Neural progenitor cell (in vitro differentiated cells): ENCODE measurements around the gene PUM2. TPM values are rescaled to one million over a fixed set of nuclear protein-coding genes. Genes with fewer than 3 reads are reported as not detected.

Experiments used
- DNase-seq: peaks from one replicate; pipeline ENCODE4 v3.0.0-alpha.2; 2016; ENCODE audit warnings: low spot score
- H2AFZ ChIP-seq: fragments of 200-600 bp; sonication (generic); replicated peaks from 2 replicates; pipeline ENCODE4 v1.6.1; 2016; ENCODE audit warnings: antibody characterized with exemption
- H3F3A ChIP-seq: fragments of 200-600 bp; sonication (generic); 2 replicates; pipeline ENCODE4 v1.6.1; 2016; ENCODE audit warnings: antibody characterized with exemption, low read depth
- H3K27ac ChIP-seq: fragments of 200-600 bp; sonication (generic); 2 replicates; pipeline ENCODE4 v1.5.1; 2016; ENCODE audit warnings: mild to moderate bottlenecking
- H3K27me3 ChIP-seq: fragments of 200-600 bp; sonication (generic); 2 replicates; pipeline ENCODE4 v1.6.1; 2016; ENCODE audit warnings: mild to moderate bottlenecking, moderate library complexity
- H3K36me3 ChIP-seq: fragments of 200-600 bp; sonication (generic); 2 replicates; pipeline ENCODE4 v1.5.1; 2016
- H3K4me1 ChIP-seq: fragments of 200-600 bp; sonication (generic); 2 replicates; pipeline ENCODE4 v1.6.1; 2016; ENCODE audit warnings: mixed run types
- H3K4me2 ChIP-seq: fragments of 200-600 bp; sonication (generic); 2 replicates; pipeline ENCODE4 v1.6.1; 2016
- H3K4me3 ChIP-seq: fragments of 200-600 bp; sonication (generic); 2 replicates; pipeline ENCODE4 v1.5.1; 2016
- H3K79me2 ChIP-seq: fragments of 200-600 bp; sonication (generic); 2 replicates; pipeline ENCODE4 v1.6.1; 2016; ENCODE audit warnings: low read depth
- H3K9ac ChIP-seq: fragments of 200-600 bp; sonication (generic); 2 replicates; pipeline ENCODE4 v1.6.1; 2016
- H3K9me3 ChIP-seq: fragments of 200-600 bp; sonication (generic); 2 replicates; pipeline ENCODE4 v1.5.1; 2016; ENCODE audit warnings: low read depth
- H4K20me1 ChIP-seq: fragments of 200-600 bp; sonication (generic); 2 replicates; pipeline ENCODE4 v1.6.1; 2016; ENCODE audit warnings: low read depth
- H3K27ac Mint-ChIP-seq: 3 replicates; pipeline ENCODE4 v1.8.0; 2021; ENCODE audit warnings: mixed read lengths
- H3K27me3 Mint-ChIP-seq: 2 replicates; pipeline ENCODE4 v1.8.0; 2022; ENCODE audit warnings: low read depth, mild to moderate bottlenecking, inconsistent platforms, moderate library complexity, mixed read lengths; ENCODE audit not compliant: insufficient read depth
- H3K36me3 Mint-ChIP-seq: 3 replicates; pipeline ENCODE4 v1.8.0; 2021; ENCODE audit warnings: mixed read lengths
- H3K4me1 Mint-ChIP-seq: 3 replicates; pipeline ENCODE4 v1.8.0; 2021; ENCODE audit warnings: mixed read lengths
- H3K4me3 Mint-ChIP-seq: 3 replicates; pipeline ENCODE4 v1.8.0; 2021; ENCODE audit warnings: mild to moderate bottlenecking, moderate library complexity, mixed read lengths
- H3K9me3 Mint-ChIP-seq: 3 replicates; pipeline ENCODE4 v1.8.0; 2020; ENCODE audit warnings: mixed read lengths
- EZH2 ChIP-seq: fragments of 200-600 bp; sonication (generic); IDR thresholded peaks from 2 replicates; pipeline ENCODE4 v1.6.1; 2017; ENCODE audit warnings: antibody characterized with exemption, mild to moderate bottlenecking, moderate library complexity
- EZH2phosphoT487 ChIP-seq: fragments of 200-600 bp; sonication (generic); IDR thresholded peaks from 2 replicates; pipeline ENCODE4 v1.6.1; 2017; ENCODE audit warnings: antibody characterized with exemption
- total RNA-seq: library from RNA; depleted of rRNA; stranded (reverse); fragments of >200 nt; gene quantifications from 2 replicates; pipeline ENCODE4 v1.2.3, GENCODE V29; 2015; ENCODE audit warnings: low replicate concordance
- TF ChIP-seq, protein P1 (sequence below): fragments of 200-600 bp; sonication (generic); IDR thresholded peaks from 2 replicates; pipeline ENCODE4 v1.5.1; 2017; ENCODE audit warnings: antibody characterized with exemption, mild to moderate bottlenecking

PUM2 gene
- total RNA-seq, 1 donor from 2014 or later = 88.4 TPM

DNA sequence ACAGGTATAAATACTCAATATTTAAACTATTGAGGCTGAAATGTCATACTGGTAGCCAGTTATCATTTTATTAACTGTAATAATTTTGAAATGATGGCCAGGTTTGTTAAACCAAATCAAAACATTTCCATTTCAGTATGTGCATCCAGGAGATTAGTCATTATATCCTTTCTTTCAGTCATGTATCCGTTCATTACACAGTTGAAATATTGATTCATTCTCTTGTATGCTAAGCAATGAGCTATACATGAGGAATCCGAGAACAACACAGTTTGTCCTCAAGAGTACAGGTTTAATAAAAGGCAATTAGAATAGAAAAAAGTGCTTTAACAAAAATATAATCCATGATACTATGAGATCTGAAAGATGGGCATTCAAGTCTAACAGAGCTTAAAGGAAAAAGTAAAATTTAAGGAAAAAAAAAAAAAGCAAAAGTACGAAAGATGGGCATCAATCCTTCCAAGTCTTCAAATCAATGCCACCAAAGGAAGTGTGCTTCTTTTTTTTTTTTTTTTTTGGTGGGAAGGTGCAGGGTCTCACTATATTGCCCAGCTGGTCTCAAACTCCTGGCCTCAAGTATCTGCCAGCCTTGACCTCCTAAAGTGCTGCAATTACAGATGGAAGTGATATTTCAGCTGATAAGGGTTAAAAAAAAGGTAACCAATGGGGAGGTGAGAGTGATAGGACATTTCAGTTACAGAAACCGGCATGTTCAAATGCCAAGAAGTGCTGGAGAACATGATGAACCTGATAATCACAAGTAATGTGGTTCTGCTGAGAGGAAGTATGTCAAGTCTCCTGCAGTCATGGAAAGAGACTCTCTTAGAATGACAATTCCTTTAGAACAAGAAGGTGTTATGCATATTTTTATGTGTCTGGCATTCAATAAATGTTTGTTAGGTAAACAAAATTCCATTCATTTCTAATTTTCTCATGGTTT is 35.8 kb downstream of the PUM2 start:
- Histone ChIP-seq H3K9me3 (no peaks in the 10 kb centered on the region), H3F3A (peaks cover 11% of the 10 kb centered on the region), H3K9ac (no peak overlapping the region), H3K36me3 (peaks cover 47% of the 10 kb centered on the region), H4K20me1 (peaks cover 51% of the 10 kb centered on the region), H3K4me3 (no peak overlapping the region), H3K27me3 (no peaks in the 10 kb centered on the region), H2AFZ (no peak overlapping the region), H3K4me2 (no peak overlapping the region), H3K27ac (no peak overlapping the region), H3K79me2 (peaks cover 98% of the 10 kb centered on the region), H3K4me1 (no peaks in the 10 kb centered on the region)
- DNase-seq = no peak
- no peaks in the 10 kb centered on the region for H3K9me3 Mint-ChIP-seq
- H3K4me1 Mint-ChIP-seq = peaks cover 3% of the 10 kb centered on the region
- no peak overlapping the region for H3K27ac Mint-ChIP-seq
- peaks cover 50% of the 10 kb centered on the region for H3K36me3 Mint-ChIP-seq
- TF ChIP-seq, protein P1, sequence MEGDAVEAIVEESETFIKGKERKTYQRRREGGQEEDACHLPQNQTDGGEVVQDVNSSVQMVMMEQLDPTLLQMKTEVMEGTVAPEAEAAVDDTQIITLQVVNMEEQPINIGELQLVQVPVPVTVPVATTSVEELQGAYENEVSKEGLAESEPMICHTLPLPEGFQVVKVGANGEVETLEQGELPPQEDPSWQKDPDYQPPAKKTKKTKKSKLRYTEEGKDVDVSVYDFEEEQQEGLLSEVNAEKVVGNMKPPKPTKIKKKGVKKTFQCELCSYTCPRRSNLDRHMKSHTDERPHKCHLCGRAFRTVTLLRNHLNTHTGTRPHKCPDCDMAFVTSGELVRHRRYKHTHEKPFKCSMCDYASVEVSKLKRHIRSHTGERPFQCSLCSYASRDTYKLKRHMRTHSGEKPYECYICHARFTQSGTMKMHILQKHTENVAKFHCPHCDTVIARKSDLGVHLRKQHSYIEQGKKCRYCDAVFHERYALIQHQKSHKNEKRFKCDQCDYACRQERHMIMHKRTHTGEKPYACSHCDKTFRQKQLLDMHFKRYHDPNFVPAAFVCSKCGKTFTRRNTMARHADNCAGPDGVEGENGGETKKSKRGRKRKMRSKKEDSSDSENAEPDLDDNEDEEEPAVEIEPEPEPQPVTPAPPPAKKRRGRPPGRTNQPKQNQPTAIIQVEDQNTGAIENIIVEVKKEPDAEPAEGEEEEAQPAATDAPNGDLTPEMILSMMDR = no peak
- no peak for TF ChIP-seq EZH2phosphoT487
- TF ChIP-seq EZH2 = no peak
- no peak overlapping the region for H3K4me3 Mint-ChIP-seq
- H3K27me3 Mint-ChIP-seq = peaks cover 2% of the 10 kb centered on the region

DNA sequence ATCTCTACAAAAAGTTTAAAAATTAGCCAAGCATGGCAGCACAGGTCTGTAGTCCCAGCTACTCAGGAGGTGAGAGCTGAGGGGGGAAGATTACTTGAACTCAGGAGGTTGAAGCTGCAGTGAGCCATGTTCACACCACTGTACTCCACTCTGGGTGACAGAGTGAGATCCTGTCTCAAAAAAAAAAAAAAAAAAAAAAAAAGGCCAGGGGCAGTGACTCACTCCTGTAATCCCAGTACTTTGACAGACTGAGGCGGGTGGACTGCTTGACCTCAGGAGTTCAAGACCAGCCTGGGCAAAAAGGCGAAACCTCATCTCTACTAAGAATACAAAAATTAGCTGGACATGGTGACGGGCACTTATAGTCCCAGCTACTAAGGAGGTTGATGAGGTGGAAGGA is 37.0 kb downstream of the PUM2 start:
- DNase-seq = no peak
- no peak overlapping the region for H3K9ac ChIP-seq
- no peaks in the 10 kb centered on the region for H3K9me3 ChIP-seq
- H3K4me3 ChIP-seq = no peak overlapping the region
- Mint-ChIP-seq H3K27me3 (peaks cover 2% of the 10 kb centered on the region), H3K4me3 (no peak overlapping the region), H3K36me3 (peaks cover 47% of the 10 kb centered on the region), H3K9me3 (no peaks in the 10 kb centered on the region), H3K27ac (no peak overlapping the region), H3K4me1 (no peaks in the 10 kb centered on the region)
- TF ChIP-seq EZH2phosphoT487 (no peak), EZH2 (no peak)
- TF ChIP-seq, protein P1 = no peak
- no peak overlapping the region for H3K27ac ChIP-seq
- H3K79me2 ChIP-seq = peaks cover 98% of the 10 kb centered on the region
- H4K20me1 ChIP-seq = peaks cover 49% of the 10 kb centered on the region
- peaks cover 8% of the 10 kb centered on the region for H3F3A ChIP-seq
- peaks cover 52% of the 10 kb centered on the region for H3K36me3 ChIP-seq
- no peaks in the 10 kb centered on the region for H3K27me3 ChIP-seq
- no peaks in the 10 kb centered on the region for H3K4me1 ChIP-seq
- no peak overlapping the region for H3K4me2 ChIP-seq
- H2AFZ ChIP-seq = no peak overlapping the region

DNA sequence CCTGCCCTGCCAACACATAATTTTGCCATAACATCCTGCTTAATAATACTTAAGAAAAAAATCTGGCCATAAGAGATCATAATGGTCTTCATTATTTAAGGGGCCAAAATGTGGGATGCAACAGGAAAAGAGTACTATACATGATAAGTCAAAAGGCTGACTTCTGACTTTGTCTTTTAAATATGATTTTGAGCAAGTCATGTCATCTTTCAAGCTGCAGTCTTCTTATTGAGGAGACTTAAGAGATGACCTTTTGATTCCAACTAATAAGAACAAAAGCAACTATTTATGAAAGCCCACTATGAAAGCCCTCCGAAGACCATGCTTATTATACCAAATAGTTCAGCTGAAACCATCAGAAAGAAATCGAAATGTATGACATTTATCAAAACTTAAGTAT is 41.6 kb downstream of the PUM2 start:
- Mint-ChIP-seq H3K4me3 (no peak overlapping the region), H3K27me3 (peaks cover 5% of the 10 kb centered on the region), H3K36me3 (peaks cover 38% of the 10 kb centered on the region), H3K9me3 (no peaks in the 10 kb centered on the region), H3K4me1 (no peaks in the 10 kb centered on the region), H3K27ac (no peak overlapping the region)
- Histone ChIP-seq H3K9me3 (no peaks in the 10 kb centered on the region), H4K20me1 (peaks cover 37% of the 10 kb centered on the region), H3F3A (peaks cover 9% of the 10 kb centered on the region), H3K4me2 (no peak overlapping the region), H3K79me2 (peaks cover 94% of the 10 kb centered on the region), H3K27me3 (no peaks in the 10 kb centered on the region), H3K36me3 (peaks cover 55% of the 10 kb centered on the region), H2AFZ (no peak overlapping the region), H3K4me1 (no peaks in the 10 kb centered on the region), H3K4me3 (no peak overlapping the region), H3K27ac (no peak overlapping the region), H3K9ac (no peak overlapping the region)
- TF ChIP-seq, protein P1 = no peak
- TF ChIP-seq EZH2phosphoT487 = no peak
- TF ChIP-seq EZH2 = no peak
- DNase-seq = no peak
